Medulla oblongata (tissue), 1 donor: ENCODE results near the gene MOB2.

Experiments used
- DNase-seq: peaks from one replicate; pipeline ENCODE4 v3.0.0-alpha.2; 2015; ENCODE audit errors: extremely low spot score

Gene MOB2

GRCh38 chr11:1484695-1485503 lies 1.7 kb downstream of the MOB2 start:
- DNase-seq: peak; percentile 53

- DNase-seq: no peak
These were observed 2.4 kb downstream of the MOB2 start for GRCh38 chr11:1484061-1484671.

DNA sequence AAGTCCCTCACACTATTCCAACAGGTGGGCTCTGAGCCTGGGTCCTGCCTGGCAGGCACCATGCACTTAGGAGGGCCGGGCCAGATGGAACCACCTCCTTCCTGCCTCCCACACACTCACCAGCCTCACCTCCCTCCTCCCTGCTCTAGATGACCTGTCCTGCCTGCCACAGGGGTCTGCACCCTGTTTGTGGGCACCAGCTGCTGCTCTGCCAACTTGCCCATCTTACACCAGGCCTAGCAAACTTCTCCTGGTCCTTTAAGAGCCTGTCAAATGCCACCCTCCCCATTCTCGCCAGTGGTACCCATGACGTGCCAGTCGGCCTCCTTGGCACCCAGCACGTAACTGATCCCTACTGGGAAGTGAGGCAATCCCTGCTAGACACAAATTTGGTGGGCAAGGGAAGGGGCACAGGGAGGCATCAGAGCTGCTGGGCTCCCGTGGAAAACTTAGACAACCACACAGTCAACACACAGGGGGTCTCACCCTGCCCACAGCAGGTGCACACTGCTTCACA lies 3.1 kb downstream of the MOB2 start:
- no peak for DNase-seq

DNA sequence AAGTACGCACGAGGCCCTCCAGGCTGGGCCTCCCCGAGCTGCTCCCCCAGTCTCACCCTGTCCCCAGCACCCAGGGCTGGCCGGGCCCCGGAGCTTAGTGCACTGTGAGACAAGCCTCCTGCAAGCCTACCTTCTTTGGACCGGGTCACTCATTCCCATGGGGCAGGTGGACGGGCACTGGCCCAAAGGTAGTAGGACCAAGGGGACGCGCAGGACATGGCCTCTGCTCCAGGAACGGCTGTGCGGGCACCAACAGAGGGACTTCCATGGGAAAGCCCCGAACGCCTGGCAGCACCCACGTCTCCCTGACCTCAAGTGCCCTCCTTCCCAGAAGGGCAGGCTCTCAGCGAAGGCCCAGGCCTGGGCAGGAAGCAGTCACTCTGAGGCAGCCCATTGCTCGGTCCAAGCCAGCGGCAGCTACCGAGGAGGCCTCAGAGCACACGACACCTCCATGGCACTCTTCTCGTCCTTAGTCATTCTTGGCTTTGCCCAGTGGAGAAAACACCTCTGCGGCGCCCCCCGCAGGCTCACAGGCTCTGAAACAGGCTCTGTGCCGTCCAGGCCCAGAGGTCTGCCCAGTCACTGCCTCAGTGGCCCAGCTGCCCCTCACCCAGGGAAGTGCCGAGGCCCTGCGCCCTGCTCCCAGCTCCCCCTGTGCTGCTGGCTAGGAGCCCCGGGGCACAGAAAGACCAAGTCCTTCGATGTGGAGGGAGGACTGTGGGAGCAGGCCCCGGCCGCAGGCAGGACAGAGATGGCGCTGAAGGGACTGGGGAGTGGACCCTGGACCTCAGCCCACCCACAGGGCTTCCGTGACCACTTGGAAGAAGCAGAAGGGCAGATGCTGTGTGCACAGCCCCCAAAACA lies 3.8 kb downstream of the MOB2 start:
- DNase-seq: no peak

DNA sequence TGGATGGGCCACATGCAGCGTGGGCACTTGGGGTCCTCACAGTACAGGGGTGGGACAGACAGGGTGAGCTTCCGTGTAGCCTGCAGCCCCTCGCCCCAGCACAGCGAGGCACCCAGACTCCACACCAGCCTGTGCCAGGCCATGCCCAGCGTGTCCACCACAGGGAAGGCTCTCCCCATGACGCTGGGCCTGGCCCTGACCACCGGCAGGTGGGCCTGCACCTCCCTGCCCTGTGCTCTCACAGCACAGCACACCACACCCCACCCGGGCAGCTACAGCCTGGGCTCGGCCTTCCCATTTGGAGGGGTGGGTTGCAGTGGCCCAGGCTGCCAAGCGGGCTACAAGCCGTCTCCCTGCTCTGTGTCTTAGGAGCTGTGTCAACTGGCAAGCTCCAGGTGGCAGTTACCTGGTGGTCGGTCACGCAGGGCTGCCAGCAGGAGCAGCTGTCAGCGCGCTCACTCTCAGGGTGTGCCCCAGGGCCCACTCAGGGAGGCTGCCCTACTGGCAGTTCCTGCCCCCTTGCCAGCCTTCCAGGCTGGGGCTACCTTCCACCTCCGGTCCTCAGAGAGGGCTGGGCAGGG lies 4.6 kb downstream of the MOB2 start:
- DNase-seq: no peak

DNA sequence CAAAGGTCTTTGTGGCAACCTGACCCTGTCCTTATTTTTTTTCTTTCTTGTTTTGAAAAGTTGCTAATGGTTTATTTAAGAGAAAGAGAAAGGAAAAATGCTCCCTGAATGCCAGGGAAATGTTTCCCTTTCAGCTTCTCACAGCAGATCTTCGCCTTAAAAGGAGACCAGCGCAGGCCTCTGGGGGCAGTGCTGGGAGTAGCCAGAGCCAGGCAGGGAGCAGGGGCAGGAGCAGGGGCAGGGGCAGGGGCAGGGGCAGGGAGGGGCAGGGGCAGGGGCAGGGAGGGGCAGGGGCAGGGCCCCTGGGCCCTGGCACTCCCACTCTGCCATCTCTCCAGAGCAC lies 5.1 kb downstream of the MOB2 start:
- DNase-seq: no peak

DNA sequence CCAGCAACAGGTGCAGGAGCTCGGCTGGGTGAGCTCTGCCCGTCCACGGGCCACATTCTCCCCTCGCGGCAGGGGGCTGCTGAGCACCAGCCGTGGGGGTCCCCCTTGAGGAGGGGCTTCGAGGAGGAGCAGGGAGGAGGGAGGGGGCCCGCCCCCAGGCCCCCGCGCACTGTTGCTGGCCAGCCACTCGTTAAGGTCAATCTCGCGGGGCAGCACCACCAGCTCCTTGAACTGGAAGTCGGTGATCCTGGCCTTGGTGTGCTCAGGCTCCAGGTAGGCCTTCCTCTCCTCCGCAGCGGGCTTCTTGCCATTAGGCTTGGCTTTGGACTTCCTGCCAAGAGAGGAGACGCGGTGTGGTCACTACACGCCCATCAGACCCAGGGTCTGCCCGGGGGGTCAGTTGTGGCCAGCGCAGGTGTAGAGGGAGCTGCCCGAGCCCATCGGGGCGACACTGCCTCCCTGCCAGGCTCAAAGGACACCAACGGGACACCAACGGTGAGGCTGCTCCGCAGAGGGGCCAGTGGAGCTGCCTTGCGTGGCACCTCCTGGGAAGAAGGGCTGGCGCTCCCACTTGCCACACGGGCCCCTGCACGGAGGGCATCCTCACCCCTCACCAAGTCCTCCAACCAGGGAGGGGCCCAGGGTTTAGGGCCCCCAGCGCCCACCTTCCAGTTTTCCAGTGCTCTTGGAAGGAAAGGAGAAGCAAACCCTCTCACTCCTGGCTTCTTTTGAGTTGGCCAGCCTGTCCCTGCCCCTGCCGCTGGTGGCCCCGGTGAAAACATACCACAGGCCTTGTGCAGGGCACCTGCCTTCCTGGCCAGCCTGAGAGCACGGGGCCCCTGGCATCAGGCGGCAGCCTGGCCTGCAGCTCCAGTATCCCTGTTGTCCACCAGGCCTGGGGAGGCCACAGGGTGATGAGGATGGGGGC lies 5.8 kb downstream of the MOB2 start:
- no peak for DNase-seq

DNA sequence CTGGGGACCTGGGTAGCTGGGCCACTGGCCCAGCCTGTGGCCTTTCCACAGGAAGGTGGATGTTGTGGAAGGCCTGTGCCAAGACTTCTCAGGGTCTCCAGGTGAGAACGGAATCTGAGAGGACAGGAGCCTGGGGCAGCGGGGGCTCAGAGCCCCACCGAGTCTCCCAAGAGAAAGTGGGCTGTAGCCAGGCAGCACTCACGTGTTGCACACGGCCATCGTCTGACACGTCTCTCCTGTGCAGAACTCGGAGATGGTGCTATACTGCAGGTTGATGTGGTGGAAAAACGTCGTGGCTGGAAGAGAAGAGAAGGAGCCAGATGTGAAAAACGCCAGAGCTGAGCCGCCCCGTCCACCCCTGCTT lies 6.4 kb downstream of the MOB2 start:
- no peak for DNase-seq

- DNase-seq: no peak
These were observed 6.9 kb downstream of the MOB2 start for GRCh38 chr11:1479678-1480118.

GRCh38 chr11:1479006-1479677 lies 7.4 kb downstream of the MOB2 start:
- no peak for DNase-seq

GRCh38 chr11:1478544-1478943 lies 8.0 kb downstream of the MOB2 start:
- DNase-seq: no peak

DNA sequence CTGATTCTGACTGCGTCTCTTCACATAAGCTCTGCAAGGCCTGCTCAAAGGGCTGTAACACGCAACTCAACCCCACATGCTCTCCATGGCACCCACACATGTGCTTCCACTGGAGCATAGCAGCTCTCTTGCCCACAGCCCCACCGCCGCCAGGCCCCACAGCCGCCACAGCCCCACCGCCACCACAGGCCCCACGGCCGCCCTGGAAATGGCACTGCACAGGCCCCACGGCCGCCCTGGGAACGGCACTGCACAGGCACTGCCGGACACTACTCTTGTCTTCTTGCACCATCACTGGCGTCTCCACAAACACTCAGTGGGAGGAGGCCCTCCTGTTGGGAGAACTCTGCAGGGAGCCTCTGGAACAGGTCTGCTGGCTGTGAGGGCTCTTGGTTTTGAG lies 8.6 kb downstream of the MOB2 start:
- DNase-seq: no peak

DNA sequence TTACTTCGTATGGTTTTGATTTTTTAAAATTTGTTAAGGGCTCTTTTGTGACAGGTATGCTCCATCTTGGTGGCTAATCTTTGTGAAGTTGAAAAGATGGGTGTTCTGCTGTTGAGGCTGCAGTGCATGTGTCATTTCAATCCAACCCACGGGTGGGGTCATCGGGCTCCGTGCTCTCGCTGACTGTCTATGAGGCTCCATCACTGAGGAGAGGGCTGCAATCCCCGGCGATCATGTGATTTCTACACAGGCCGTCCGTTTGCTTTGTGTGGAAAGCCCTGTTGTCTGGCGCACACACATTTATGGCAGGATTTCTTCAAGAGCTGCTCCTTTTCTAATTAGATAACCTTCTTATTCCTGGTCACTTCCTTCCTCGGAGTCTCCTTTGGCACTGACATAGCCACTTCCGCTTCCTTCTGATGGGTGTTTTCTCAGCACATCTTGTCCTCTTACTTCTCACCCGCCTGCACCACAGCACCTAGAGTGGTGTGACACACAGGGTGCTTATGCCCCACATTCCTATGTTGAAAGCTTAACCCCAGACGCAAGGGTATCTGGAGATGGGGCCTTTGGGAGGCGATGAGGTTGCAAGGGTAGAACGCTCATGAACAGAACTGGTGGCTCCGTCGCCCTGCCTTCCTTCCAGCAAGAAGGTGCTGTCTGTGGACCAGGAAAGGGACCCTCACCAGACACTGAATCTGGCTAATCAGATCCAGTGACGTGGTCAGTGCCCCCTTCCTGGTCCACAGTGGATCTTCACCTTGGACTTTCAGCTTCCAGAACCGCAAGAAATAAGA lies 9.4 kb downstream of the MOB2 start:
- no peak for DNase-seq

DNA sequence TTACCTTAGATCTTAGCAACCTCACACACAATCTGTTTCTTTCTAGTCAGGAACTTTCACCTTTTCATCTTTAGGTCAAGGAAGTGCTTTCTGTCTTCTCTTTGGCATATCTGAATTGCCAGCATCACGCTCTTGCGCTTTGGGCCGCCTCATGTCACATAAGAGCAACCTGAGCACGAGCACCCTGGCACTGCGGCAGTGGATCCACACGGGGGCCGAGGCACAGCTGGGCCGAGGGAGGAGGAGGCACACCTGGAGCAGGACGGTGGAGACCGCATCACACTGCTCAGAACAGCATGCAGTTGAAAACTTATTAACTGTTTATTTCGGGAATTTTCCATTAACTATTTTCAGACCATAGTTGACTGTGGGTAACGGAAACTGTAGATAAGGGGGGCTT lies 10.7 kb downstream of the MOB2 start:
- DNase-seq: no peak

GRCh38 chr11:1473786-1474185 lies 12.8 kb downstream of the MOB2 start:
- no peak for DNase-seq

DNA sequence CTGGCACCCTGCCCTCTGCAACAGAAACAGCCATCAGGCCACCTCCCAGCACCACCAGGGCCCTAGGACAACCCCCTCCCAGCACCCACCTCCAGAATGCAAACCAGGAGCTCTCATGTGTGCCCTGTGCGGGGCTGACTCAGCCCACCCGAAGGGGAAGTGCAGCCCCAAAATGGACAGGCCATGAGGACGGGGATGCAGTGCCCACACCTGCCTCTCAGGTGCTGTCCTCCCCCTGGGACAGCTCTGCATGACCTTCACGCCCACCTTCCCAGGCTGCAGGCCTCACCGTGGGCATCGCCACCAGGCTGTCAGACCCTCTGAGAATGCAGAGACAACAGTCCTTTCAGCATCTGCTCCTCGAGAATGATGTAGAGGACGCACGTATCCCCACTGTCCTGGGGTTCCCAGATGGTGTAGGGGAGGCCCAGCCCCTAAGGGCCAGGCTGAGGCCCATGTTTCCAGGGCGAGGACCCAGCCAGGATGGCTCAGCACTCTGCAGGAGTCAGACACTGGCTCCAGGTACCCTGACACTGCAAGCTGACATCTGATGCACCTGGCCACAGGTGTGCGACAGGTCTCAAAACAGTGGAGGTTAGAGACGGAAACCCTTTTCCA lies 13.5 kb downstream of the MOB2 start:
- no peak for DNase-seq

DNA sequence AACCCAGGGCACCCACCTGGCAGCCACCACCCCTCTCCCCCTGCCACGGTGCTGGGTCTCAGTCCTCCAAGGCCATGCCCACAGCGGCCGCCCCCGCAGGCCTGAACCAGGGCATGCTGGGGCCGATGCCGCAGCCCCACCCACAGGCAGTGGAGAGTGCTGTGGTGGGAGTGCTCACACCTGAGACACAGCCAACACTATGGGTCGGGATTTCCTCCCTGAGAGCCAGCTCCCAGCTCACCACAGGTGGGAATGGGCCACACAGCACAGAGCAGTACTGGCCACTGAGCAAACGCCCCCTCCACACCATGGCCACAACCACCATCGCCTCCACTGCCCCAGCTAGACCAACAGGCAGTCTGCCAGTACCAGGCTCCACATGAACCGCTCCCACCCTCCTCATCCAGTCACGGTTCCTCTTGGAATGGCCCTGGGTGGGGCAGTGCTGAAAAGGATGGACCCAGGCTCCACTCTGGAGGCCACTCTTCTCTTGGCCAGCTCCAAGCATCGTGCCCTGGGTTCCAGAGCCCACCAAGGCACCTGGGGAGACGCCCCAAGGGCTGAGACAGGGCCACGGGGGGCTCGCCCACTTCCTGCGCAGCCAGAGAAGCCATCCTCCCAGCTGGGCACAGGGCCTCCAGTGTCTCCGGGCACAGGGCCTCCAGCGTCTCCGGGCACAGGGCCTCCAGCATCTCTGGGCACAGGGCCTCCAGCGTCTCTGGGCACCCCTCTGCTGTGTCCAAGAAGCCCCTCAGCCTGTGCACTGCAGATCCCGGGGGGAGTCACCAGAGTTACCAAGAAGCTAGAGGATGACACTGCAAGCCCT lies 14.2 kb downstream of the MOB2 start:
- DNase-seq: no peak

DNA sequence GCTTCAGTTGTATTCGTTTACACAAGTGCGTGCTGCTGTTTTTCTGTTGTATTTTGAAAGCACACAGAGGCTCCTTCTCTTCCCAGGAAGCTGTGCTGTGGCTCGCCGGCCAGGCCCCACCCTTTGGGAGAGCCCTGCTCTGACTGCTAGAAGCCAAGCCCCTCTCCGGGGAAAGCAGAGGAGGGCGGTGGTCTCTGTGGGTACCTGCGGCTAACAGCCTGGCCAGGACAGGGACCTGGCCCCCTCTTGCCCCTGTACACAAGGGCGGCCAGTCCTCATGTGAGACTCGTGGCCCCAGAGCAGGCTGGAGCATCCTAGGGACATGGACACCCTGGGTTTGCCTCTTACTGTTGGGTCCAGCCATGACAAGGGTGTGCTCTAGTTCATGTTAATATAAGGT lies 14.8 kb downstream of the MOB2 start:
- DNase-seq: no peak
